Fibroblast of skin of abdomen (primary cell): ENCODE results near the gene RETSAT.

ENCODE experiments used
- DNase-seq: peaks from one replicate; pipeline ENCODE4 v3.0.0-alpha.2; 2013

Gene RETSAT

GRCh38 chr2:85307527-85307897 lies 46.8 kb downstream of the RETSAT start:
- DNase-seq, result no peak

DNA sequence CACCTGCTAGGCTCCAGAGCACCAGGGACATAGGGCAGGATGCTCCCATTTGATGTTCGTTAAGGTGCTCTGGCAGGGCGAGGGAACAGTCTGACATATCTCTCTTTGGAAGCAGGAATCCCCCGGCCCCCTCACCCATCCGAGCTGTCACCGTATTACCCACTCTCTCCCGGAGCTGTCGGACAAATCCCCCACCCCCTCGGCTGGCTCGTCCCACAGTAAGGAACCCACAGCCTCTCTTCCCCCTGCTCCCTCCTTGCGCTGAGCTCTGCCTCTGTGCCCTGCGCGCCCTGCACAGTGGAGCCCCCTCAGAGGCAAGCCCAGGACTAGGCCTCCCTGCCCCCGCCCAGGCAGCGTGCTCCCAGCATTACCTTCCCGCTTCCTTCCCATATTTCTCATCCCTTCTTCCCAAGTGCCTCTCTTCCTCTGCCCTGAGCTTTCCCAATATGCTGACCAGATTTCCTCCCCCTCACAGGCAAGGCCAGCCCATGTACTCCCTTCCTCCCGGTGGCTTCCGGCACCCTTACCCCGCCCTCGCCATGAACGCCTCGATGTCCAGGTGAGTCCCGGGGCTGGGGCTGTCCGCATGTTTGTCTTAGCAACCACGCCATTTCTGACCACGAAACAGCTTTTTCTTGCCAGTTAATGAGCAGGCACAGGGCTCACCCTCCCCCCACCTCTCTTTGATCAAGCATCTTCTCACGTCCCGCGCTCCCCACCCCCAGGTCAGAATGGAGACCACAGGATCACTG lies 50.4 kb downstream of the RETSAT start:
- no peak for DNase-seq

DNA sequence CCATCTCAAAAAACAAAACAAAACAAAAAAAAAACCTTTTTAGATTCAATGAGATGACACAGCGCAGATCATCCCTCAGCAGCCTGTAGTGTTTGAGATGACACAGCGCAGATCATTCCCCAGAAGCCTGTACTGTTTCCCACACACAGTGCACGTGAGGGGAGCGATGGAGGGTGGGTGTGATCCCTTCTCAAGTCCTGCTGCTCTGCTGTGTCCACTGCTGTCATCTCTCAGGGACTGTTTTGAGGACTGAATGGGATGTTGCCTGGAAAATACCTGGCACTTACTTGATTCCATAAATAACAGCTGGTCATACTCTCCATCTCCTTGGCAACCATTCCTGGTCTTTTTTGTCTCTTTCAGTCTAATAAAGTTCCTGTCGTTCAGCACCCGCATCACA lies 52.2 kb downstream of the RETSAT start:
- no peak for DNase-seq
